Fibroblast of pulmonary artery (primary cell): Measurements from ENCODE around the gene UBE2L6.
A peak's percentile ranks its signal among the peaks of the same experiment; 100 is the strongest.

Experiments
- DNase-seq: peaks from one replicate; pipeline ENCODE4 v3.0.0-alpha.2; 2010; ENCODE audit warnings: low read depth
- H3K4me3 ChIP-seq: replicated peaks from 2 replicates; pipeline ENCODE4 v1.5.1; 2011; ENCODE audit warnings: low read depth, mild to moderate bottlenecking, control low read depth, low read length, moderate library complexity
- TF ChIP-seq, protein P1 (sequence below): IDR thresholded peaks from 2 replicates; pipeline ENCODE4 v1.5.1; 2011; ENCODE audit warnings: mild to moderate bottlenecking, control low read depth, low read length, inconsistent platforms; ENCODE audit errors: missing control alignments

The UBE2L6 gene

DNA sequence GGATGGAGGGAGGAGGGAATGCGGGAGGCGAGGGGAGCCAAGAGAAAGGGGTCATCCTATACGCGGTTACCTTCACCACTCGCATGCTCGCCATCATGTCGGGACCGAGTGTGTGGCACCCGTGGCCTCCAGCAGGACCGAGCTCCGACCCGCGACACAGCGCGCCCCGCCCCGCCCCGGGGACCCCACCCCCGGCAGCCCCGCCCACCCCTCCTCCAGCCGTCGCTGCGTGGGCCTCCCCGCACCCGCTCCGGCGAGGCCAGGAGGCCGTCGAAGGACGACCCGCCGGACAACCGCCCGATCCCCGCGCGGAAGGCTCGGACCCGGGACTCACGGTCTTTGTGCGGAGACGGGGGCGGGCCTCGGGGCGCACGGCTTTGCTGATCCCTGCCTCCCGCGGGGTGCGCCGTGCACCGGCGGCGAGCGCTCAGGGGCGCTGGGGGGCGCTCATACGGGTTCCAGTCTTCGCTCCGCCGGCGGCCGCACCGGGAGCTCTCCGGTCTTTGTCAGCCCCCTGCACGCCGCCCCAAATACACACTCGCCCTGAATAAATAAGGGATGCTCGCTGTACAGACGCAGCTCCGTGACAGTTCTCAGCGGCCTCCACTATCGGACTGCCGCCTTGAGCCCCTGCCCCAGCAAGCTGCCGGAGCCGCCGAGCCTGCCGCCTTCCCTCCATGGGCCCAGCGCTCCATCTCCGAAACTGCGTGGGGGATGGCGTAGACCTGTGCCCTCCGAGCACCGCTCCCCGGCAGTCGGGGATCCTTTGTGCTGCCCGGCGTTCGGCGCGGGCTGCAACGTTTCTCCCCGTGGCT is at the start of gene UBE2L6:
Gene UBE2L6, minus strand, starts transcription at position 158 of the 815 bp plus-strand sequence. Its CDS starts 61 bp downstream, at position 97.
- TF ChIP-seq, protein P1, sequence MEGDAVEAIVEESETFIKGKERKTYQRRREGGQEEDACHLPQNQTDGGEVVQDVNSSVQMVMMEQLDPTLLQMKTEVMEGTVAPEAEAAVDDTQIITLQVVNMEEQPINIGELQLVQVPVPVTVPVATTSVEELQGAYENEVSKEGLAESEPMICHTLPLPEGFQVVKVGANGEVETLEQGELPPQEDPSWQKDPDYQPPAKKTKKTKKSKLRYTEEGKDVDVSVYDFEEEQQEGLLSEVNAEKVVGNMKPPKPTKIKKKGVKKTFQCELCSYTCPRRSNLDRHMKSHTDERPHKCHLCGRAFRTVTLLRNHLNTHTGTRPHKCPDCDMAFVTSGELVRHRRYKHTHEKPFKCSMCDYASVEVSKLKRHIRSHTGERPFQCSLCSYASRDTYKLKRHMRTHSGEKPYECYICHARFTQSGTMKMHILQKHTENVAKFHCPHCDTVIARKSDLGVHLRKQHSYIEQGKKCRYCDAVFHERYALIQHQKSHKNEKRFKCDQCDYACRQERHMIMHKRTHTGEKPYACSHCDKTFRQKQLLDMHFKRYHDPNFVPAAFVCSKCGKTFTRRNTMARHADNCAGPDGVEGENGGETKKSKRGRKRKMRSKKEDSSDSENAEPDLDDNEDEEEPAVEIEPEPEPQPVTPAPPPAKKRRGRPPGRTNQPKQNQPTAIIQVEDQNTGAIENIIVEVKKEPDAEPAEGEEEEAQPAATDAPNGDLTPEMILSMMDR: no peak
- DNase-seq: no peak

DNA sequence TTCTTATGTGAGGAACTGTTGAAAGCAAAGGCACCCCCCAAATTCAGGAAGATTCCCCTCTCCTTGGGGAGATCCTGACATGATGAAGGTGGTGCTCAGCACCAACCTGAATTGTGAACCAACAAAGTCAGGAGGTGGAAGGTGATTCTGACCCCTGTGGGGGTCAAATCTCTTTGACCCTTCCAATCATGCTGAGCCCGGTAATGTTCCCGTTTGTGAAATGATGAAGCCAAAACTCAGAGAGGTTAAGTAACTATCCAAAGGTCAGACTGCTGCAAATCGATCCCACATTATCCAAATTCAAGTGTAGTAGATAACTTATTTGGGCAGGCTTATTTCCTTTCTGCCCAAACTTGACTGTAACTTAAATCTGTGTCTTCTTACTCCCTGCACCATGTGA is 49.1 kb upstream of the UBE2L6 start:
- TF ChIP-seq, protein P1: no peak
- no peak overlapping the region for H3K4me3 ChIP-seq
- DNase-seq: no peak

More for the DNA sequence above, at the start of gene UBE2L6:
- peak within 1 kb of the TSS; percentile 79 for H3K4me3 ChIP-seq

DNA sequence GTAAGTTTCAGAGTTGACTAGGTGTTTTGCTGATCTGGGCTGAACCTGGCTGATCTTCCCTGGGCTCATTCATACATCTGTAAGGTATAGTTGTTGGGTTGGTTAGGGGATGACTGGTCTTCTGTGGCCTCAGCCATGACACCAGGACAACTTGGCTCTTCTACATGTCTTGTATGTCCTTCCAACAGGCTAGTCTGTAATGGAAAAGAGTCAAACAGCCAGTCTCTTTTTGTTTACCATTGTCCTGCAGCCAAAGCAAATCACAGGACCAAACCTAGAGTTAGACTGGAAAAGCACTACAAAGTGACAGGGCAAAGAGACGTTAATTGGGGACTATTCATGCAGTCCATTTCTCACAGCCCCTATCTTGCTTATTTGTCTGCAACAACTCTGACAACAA is 47.8 kb upstream of the UBE2L6 start:
- no peak for DNase-seq
- H3K4me3 ChIP-seq: no peak overlapping the region
- TF ChIP-seq, protein P1: no peak

DNA sequence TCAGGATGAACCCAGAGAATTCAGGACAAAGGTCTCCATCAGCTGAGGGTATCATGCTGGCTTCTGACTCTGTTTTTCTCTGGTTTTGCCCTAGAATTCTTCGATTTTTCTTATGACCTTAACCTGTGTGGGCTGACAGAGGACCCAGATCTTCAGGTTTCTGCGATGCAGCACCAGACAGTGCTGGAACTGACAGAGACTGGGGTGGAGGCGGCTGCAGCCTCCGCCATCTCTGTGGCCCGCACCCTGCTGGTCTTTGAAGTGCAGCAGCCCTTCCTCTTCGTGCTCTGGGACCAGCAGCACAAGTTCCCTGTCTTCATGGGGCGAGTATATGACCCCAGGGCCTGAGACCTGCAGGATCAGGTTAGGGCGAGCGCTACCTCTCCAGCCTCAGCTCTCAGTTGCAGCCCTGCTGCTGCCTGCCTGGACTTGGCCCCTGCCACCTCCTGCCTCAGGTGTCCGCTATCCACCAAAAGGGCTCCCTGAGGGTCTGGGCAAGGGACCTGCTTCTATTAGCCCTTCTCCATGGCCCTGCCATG is 46.8 kb upstream of the UBE2L6 start:
- no peak overlapping the region for H3K4me3 ChIP-seq
- TF ChIP-seq, protein P1: no peak
- no peak for DNase-seq

DNA sequence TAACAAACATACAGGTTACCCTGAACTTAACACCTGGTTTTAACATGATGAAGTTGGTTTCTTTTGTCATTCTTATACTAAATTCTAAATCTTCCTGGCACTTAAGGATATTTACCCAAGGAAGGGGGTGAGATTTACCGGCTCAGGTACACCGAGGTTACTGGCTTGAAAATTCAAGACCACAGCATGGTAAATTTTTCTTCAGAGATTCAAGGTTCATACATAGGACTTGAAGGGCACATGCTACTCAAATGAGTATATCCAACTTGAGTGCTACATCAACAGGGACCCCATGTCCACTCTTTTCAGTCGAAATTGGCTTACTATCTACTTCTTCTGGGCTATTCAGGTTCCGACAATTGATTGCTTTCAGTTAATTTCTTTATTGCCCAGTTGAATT is 42.7 kb upstream of the UBE2L6 start:
- no peak overlapping the region for H3K4me3 ChIP-seq
- TF ChIP-seq, protein P1: no peak

DNA sequence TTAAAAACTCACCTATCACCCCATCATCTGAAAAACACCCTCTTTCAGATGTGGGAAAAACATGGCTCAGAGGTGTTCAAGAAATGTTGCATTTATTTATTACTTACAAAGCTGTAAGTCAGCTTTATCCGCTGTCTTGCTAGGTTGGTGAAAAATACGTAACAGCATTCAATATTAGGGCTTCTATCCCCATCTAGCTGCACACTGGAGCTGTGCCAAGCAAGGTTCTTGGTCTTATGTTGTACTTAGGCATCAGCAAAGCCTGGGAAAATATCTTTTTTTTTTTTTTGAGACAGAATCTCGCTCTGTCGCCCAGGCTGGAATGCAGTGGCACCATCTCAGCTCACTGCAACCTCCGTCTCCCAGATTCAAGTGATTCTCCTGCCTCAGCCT is 37.6 kb upstream of the UBE2L6 start:
- DNase-seq: no peak
- TF ChIP-seq, protein P1: no peak
- no peak overlapping the region for H3K4me3 ChIP-seq

More for the DNA sequence above, 42.7 kb upstream of the UBE2L6 start:
- DNase-seq: no peak
